Muscle layer of colon (tissue), 2 donors: ENCODE results near the gene PSMF1.

Experiments used
- H3K27ac ChIP-seq: one replicate; pipeline ENCODE4 v1.7.0; 2013; ENCODE audit warnings: low read depth, mild to moderate bottlenecking, low read length, moderate library complexity
- H3K27me3 ChIP-seq, 2 donors: one replicate each; pipeline ENCODE4 v1.7.0; 2013; ENCODE audit warnings: low read length in 2 of 2, mild to moderate bottlenecking in 2 of 2; ENCODE audit not compliant: insufficient read depth in 2 of 2, control insufficient read depth in 1 of 2
- H3K36me3 ChIP-seq: one replicate; pipeline ENCODE4 v1.7.0; 2013; ENCODE audit warnings: mild to moderate bottlenecking, low read length; ENCODE audit not compliant: insufficient read depth
- H3K4me1 ChIP-seq: one replicate; pipeline ENCODE4 v1.7.0; 2013; ENCODE audit warnings: mild to moderate bottlenecking, low read length; ENCODE audit not compliant: insufficient read depth
- H3K4me3 ChIP-seq, 2 donors: one replicate each; pipeline ENCODE4 v1.7.0; 2013; ENCODE audit warnings: low read length in 2 of 2, low read depth in 1 of 2, mild to moderate bottlenecking in 1 of 2, moderate library complexity in 1 of 2
- H3K9ac ChIP-seq: one replicate; pipeline ENCODE4 v1.7.0; 2013; ENCODE audit warnings: low read length
- H3K9me3 ChIP-seq: one replicate; pipeline ENCODE4 v1.7.0; 2013; ENCODE audit warnings: mild to moderate bottlenecking, low read length
- donor health status: abdominal sarcoma.
- donor health status: Adenocarcinoma of cecum.

Gene PSMF1

DNA sequence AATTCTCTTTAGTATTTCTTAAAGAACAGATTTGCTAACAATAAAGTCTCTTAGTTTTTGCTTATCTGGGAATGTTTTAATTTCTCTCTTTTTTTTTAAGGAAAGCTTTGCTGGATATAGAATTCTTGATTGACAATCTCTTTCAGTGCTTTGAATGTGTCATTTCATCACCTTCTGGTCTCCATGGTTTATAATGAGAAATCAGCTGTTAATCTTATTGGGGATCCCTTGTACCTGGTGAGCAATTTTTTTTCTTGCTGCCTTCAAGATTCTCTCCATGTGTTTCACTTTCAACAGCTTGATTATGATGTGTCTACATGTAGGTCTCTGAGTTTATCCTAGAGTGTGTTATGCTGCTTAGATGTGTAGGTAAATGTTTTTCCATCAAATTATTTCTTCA lies 16.4 kb upstream of the PSMF1 start:
- H3K4me1 ChIP-seq = no peaks in the 10 kb centered on the region
- no peak overlapping the region for H3K27ac ChIP-seq
- no peaks in the 10 kb centered on the region for H3K36me3 ChIP-seq
- H3K4me3 ChIP-seq = no peak overlapping the region
- H3K9me3 ChIP-seq = no peaks in the 10 kb centered on the region
- no peaks in the 10 kb centered on the region for H3K27me3 ChIP-seq
- no peak overlapping the region for H3K9ac ChIP-seq

- H3K9me3 ChIP-seq = no peaks in the 10 kb centered on the region
- H3K27me3 ChIP-seq = no peaks in the 10 kb centered on the region
- no peaks in the 10 kb centered on the region for H3K4me1 ChIP-seq
- H3K4me3 ChIP-seq = no peak overlapping the region
- no peak overlapping the region for H3K9ac ChIP-seq
- no peaks in the 10 kb centered on the region for H3K36me3 ChIP-seq
- no peak overlapping the region for H3K27ac ChIP-seq
Observed at GRCh38 chr20:1103751-1104150, 14.7 kb upstream of the PSMF1 start.

GRCh38 chr20:1105599-1106194 lies 12.7 kb upstream of the PSMF1 start:
- Histone ChIP-seq H3K9ac (no peak overlapping the region), H3K9me3 (no peaks in the 10 kb centered on the region), H3K27ac (no peak overlapping the region), H3K4me3 (no peak overlapping the region), H3K36me3 (no peaks in the 10 kb centered on the region), H3K4me1 (no peaks in the 10 kb centered on the region), H3K27me3 (no peaks in the 10 kb centered on the region)

GRCh38 chr20:1107176-1107575 lies 11.2 kb upstream of the PSMF1 start:
- H3K27ac ChIP-seq = no peak overlapping the region
- H3K9ac ChIP-seq = no peak overlapping the region
- no peaks in the 10 kb centered on the region for H3K27me3 ChIP-seq
- no peaks in the 10 kb centered on the region for H3K9me3 ChIP-seq
- no peak overlapping the region for H3K4me3 ChIP-seq
- H3K36me3 ChIP-seq = no peaks in the 10 kb centered on the region
- H3K4me1 ChIP-seq = no peaks in the 10 kb centered on the region

DNA sequence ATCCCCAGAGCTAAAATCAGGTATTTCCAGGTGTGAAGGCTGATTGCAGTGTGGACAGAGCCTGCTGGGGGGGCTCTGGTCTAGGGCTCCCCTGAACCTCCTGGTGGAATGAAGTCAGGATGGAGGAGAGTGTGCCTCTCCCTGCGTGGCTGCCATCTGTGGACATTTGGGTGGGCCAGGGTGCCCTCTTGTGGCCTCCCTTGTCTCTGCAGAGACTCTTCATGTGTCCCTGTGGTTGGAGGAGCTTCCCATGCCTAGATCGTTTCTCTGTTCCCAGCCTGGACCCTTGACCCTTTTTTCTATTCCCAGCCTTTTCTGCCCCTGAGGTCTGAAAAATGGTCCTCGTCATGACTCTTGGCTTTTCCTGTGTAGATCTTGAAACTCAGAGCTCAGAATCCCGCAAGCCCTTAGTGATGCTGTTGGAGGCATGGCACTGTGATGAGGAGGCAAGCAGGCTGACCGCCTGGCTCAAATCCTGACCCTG lies 9.9 kb upstream of the PSMF1 start:
- Histone ChIP-seq H3K4me1 (no peaks in the 10 kb centered on the region), H3K27me3 (no peaks in the 10 kb centered on the region), H3K9ac (no peak overlapping the region), H3K4me3 (no peak overlapping the region), H3K9me3 (no peaks in the 10 kb centered on the region), H3K27ac (no peak overlapping the region), H3K36me3 (no peaks in the 10 kb centered on the region)

GRCh38 chr20:1112908-1113307 lies 5.5 kb upstream of the PSMF1 start:
- no peaks in the 10 kb centered on the region for H3K36me3 ChIP-seq
- H3K9ac ChIP-seq = no peak overlapping the region
- H3K4me3 ChIP-seq = no peak overlapping the region
- no peaks in the 10 kb centered on the region for H3K9me3 ChIP-seq
- H3K27ac ChIP-seq = no peak overlapping the region
- H3K4me1 ChIP-seq = peaks cover 5% of the 10 kb centered on the region
- no peaks in the 10 kb centered on the region for H3K27me3 ChIP-seq

GRCh38 chr20:1118004-1118335 lies 432 bp upstream of the PSMF1 start:
- no peaks in the 10 kb centered on the region for H3K27me3 ChIP-seq
- H3K27ac ChIP-seq = peak overlapping the region; percentile 36
- peak overlapping the region; percentile 90 to 99 for H3K4me3 ChIP-seq
- H3K4me1 ChIP-seq = peaks cover 35% of the 10 kb centered on the region
- H3K36me3 ChIP-seq = peaks cover 4% of the 10 kb centered on the region
- H3K9ac ChIP-seq = peak overlapping the region; percentile 44
- no peaks in the 10 kb centered on the region for H3K9me3 ChIP-seq

- H3K27ac ChIP-seq = peak overlapping the region; percentile 35
- peak overlapping the region; percentile 90 to 99 for H3K4me3 ChIP-seq
- peak overlapping the region; percentile 91 for H3K9ac ChIP-seq
- H3K36me3 ChIP-seq = peaks cover 4% of the 10 kb centered on the region
- H3K27me3 ChIP-seq = no peaks in the 10 kb centered on the region
- peaks cover 40% of the 10 kb centered on the region for H3K4me1 ChIP-seq
- no peaks in the 10 kb centered on the region for H3K9me3 ChIP-seq
Observed at GRCh38 chr20:1119128-1119505, 715 bp downstream of the PSMF1 start.

- H3K27me3 ChIP-seq = no peaks in the 10 kb centered on the region
- peak overlapping the region; percentile 90 to 99 for H3K4me3 ChIP-seq
- peak overlapping the region; percentile 91 for H3K9ac ChIP-seq
- no peaks in the 10 kb centered on the region for H3K9me3 ChIP-seq
- H3K27ac ChIP-seq = peak overlapping the region; percentile 35
- H3K4me1 ChIP-seq = peaks cover 41% of the 10 kb centered on the region
- peaks cover 4% of the 10 kb centered on the region for H3K36me3 ChIP-seq
Observed at GRCh38 chr20:1119524-1119923, 1.1 kb downstream of the PSMF1 start.

DNA sequence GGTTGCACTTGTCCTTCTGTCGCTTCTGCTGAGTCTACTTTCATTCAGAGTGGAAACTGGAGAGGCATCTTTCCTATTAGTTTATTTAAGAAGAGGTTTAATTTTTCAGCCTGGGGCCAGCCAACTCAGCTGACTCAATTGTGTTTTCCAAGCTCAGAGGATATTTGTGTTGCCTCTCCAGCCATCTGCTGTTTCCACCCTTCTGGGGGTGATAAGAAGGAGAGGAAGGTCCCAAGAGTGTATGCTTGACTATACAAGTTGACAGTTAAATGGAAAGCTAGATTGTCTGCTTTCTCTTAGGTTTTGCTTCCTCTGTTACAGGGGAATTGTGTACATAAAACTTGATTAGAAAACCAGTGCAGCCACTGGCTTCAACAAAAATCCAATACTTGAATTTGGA lies 3.0 kb downstream of the PSMF1 start:
- peaks cover 41% of the 10 kb centered on the region for H3K4me1 ChIP-seq
- no peak overlapping the region for H3K9ac ChIP-seq

DNA sequence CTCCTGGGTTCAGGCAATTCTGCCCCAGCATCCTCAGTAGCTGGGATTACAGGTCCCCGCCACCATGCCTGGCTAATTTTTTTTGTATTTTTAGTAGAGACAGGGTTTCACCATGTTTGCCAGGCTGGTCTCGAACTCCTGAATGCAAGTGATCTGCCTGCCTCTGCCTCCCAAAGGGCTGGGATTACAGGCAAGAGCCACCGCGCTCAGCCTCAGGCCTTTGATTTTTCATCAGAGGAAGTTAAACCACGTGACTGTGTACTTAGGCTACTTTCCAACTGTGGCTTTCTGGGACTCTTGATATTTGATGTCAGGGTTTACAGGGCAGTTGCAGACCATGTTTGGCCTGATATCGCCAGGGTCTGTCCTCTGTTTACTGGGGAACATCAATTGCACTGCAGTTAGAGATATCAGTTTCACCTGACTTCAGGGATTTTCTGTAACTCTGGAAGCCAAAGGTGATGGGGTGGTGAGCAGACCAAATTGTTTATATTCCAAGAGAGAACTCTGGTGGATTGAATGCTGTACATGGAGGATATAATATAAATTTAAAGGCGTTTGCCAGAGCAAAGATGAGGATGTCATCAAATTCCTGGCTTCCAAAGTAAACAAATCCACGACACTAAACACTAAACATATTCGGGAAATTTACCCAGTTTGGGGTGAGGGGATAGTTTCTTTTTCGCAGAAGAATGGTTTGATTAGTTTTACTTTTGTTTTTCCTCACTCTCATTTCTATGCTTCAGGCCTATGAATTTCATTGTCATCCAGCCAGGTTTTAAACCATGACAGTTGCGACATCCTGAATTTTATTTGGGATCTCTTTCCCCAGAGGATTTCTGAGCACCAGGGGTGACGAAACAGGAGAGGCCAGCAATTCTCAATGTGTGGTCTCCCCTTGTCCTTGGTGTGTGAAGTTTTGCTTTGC lies 4.2 kb downstream of the PSMF1 start:
- Histone ChIP-seq H3K4me3 (no peak overlapping the region), H3K4me1 (peaks cover 39% of the 10 kb centered on the region), H3K9ac (no peak overlapping the region), H3K27ac (no peak overlapping the region), H3K36me3 (peaks cover 30% of the 10 kb centered on the region), H3K27me3 (no peaks in the 10 kb centered on the region), H3K9me3 (no peaks in the 10 kb centered on the region)

More for the DNA sequence above, 3.0 kb downstream of the PSMF1 start:
- Histone ChIP-seq H3K4me3 (no peak overlapping the region), H3K9me3 (no peaks in the 10 kb centered on the region), H3K36me3 (peaks cover 20% of the 10 kb centered on the region), H3K27ac (no peak overlapping the region), H3K27me3 (no peaks in the 10 kb centered on the region)
